Left colon (tissue), 2 donors: Measurements from ENCODE around the gene IQGAP2. TPM values are rescaled to one million over a fixed set of nuclear protein-coding genes. Genes with fewer than 3 reads are reported as not detected.

Experiments used
- ATAC-seq: fragments of 200-7000 bp; cut with Tn5 transposase; one replicate; pipeline ENCODE4 v1.9.1; 2020; ENCODE audit warnings: mild to moderate bottlenecking, moderate library complexity
- DNase-seq, 2 donors: peaks; one replicate each; pipeline ENCODE4 v3.0.0-alpha.2; 2020
- intact Hi-C, 2 donors: fragments of 100-400 bp; cut with DNase I in 1 of 2; cut with micrococcal nuclease in 1 of 2; formaldehyde crosslinking; loops; one replicate each; pipeline versions ENCODE4 v1.11.2 to v1.14.0; 2022; cut with DNase I, micrococcal nuclease
- total RNA-seq, 2 donors: library from RNA; stranded (reverse); fragmentation: NEBNext Ultra II Directional; extraction: Animal tissue kit (Norgen Biotek cat#: 25700); gene quantifications; one replicate each; pipeline ENCODE4 v1.2.1, GENCODE V29; 2021
- donor health status: DM: no; HTN: no; CAD: no.
- donor health status: DM: yes; HTN: yes; CAD: no.

Gene IQGAP2
- total RNA-seq, 2 donors from 2014 or later = 104 to 123 TPM

DNA sequence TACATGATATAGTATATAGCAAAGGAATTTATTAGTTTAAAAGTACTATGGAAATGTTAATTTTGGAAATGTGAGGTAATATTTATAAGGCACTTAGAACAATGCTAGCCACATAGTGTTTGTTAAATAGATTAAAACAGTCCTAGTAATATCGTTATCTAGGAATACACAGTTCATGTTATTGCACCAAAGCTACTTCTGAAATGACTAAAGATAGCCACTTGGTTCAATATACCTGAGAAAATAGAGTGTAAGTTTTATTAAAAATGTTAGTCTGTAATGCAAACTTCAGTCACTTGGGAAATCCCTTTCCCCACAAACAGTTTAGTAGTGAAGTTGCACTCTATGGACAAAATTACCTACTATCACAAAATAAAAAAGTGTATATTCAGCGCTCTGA is 297.5 kb downstream of the IQGAP2 start:
- intact Hi-C loops = no loop called here

DNA sequence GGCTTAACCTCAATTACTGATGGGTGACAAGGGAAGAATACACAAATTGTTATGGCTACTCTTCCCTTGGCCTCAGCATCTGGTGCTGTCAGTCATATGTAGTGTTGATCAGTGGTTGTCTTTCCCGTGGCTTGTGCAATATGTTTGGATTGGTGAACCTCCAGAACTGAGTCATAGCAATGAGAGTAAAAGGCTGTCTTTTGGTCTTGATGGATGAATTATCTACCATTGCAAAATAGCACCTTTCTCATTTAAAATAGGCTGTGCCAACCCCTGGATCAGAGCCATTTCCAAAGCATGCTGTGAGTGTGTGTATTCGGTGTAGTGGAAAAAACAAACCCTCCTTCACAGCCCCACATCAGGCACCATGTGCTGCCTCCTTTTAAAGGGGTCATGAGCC is 298.2 kb downstream of the IQGAP2 start:
- no peak for DNase-seq
- intact Hi-C loops = no loop called here
- no peak for ATAC-seq

More for the DNA sequence above, 297.5 kb downstream of the IQGAP2 start:
- no peak for DNase-seq
- no peak for ATAC-seq

DNA sequence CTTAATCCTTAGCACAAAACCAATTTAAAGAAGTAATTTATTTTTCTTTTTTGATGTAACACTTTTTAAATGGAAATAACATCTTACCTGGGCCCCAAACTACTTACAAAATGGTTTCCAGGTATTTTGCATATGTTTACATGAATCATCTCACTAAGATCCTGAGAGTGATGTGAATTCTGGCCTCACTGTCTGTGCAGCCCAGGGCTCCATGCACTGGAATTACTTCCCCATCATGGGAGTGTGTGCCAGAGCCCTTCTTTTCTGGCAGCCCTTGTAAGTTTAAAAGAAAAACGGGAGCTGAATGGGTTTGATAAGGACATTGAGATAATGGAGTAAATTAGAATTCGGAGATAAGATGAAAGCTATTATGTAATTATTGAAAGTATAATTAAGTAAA is 300.6 kb downstream of the IQGAP2 start:
- ATAC-seq (no peak), DNase-seq (no peak)
- intact Hi-C loops = no loop called here

DNA sequence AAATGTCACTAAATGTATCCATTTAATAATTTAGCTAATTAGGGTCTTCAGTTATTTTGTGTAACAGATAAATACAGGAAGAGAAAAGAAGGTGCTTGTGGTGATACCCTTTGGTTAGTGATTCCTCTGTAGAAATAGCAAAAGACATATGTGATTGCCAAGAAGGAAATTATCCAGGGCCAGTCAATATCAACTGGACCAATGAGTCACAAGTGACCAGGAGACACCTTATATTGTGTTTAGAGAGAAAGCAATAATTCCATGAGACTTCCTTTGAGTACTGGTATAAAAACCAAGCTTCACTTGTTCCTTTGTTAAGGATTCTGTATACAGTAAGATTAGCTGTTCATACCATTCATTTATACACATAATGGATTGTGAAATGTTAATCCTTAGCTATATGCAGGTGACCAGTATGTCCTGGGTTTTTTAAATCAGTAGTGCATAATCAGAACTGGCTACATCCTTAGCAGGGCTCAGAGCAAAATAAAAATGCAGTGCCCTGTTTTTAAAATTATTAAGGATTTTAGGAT is 301.1 kb downstream of the IQGAP2 start:
- ATAC-seq = peak; percentile 28
- no peak for DNase-seq
- intact Hi-C loops = no loop called here

DNA sequence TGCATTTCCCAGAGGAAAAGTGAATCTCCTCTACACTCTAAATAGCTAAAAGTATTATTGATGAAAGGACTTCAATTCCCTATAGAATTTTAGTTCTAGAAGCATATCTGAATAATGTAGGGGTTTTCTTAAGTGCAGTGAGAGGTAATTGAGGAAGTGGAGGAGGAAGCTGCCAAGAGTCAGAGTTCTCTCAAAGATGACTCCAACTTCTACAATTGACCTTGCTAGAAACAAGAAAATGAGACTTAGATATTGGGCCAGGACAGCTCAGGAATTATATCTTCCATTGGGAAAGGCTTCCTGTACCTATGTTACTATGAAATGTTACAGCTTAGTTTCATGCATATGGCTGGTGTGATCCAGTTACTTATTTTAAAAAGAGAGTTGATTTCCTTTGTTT is 302.5 kb downstream of the IQGAP2 start:
- DNase-seq (no peak), ATAC-seq (peak; percentile 37)
- intact Hi-C loops = no loop called here

DNA sequence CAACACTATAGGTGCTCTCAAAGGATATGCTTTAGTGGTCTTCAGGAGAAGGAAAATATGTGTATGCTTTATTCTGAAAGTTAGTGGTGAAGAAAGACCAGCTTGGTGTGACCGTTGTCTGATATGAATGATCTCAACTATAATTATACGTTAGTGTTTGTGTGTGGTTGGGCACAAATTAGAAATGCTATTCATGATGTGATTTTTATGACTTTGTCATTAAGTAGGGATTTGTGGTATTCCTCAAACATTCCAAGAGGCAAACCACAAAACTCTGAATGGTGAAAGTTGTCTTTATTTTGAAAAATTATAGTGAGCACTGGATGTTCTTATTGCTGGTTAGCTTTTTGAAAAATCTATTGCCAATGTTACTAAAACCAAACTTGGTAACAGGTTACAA is 306.7 kb downstream of the IQGAP2 start:
- intact Hi-C loops = no loop called here
- DNase-seq = no peak
- ATAC-seq = no peak

DNA sequence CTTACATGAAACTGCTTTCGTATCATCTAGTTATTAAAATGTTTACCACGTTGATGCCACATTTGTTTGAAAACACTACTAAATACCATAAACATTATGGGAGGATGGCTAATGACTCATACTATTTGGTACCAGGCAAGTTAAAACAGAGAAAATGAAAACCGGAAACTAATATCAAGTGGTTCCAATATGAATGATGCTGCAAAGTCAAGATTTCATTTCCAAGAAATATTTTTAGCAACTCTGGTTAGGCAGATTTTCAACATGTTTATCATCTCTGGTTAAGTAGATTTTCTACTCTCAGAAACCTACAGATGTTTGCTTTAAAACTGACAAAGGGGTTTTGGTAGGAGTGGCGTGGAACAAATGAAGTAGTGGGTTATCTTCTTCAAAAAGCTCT is 307.9 kb downstream of the IQGAP2 start:
- no peak for DNase-seq
- ATAC-seq = no peak
- intact Hi-C loops = no loop called here

DNA sequence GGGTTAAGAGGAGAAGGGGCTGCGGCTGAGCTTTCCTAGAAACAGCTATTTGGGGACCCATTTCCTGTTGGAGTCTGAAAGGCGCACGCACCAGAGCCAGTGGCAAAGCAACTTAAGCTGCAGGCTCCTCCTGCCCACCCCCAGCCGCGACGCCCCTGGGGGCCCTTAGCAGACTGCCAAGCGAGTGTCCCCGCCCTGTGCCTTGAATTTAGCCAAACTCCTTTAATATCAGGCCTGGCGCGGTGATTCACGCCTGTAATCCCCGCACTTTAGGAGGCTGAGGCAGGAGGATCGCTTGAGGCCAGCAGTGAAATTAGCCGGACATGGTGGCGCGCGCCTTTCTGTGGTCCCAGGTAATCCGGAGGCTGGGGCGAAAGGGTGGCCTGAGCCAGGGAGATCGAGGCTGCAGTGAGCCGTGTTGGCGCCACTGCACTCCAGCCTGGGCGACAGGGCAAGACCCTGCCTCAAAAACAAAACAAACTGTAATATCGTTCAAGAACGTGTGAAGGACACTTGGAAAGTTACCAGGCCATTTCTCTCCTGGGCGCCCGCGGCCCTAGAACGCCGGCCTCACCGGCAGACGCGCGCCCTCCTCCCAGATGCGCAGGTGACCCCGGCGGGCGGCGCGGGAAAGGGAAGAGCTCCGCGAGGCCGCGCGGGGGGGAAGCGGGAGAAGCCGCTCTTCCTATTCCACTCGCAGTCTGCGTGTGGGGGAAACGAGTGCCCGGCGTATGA is 311.8 kb downstream of the IQGAP2 start:
- ATAC-seq = peak; percentile 48
- DNase-seq = peak in 1 of 2 donors; percentile 34
- intact Hi-C loops = no loop called here

DNA sequence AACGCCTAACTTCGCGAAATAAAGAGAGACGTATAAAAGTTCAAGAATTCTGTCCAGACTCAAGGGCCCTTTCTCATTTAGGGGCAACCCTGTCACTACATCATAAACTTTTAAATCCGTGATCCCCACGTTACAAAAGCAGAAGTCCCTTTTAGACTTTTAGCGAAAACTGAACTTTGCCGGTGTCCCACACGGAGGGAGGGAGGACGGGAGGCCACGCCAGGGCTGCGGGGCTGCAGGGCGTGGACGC is 312.3 kb downstream of the IQGAP2 start:
- DNase-seq (no peak), ATAC-seq (no peak)
- intact Hi-C loops = no loop called here

DNA sequence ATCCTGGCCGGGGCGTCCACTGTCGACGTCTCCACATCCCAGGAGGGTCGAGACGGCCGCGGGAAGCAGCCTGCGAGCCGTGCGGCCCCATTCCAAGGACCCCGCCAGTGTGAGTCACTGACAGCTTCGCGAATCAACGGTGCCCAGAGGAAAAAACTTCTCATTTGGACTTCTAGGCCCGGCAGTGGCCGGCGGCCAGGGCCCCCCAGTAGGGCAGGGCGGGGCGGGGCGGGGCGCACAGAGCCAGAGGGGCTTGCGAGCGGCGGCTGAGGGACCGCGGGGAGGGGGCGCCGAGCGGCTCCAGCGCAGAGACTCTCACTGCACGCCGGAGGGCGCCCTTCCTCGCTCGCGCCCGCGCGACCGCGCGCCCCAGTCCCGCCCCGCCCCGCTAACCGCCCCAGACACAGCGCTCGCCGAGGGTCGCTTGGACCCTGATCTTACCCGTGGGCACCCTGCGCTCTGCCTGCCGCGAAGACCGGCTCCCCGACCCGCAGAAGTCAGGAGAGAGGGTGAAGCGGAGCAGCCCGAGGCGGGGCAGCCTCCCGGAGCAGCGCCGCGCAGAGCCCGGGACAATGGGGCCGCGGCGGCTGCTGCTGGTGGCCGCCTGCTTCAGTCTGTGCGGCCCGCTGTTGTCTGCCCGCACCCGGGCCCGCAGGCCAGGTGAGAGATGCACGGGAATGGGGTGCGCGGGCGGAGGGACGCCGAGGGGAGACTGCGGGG is 312.8 kb downstream of the IQGAP2 start, which contains the start of gene F2R:
TSS of gene F2R (plus strand) at position 391 of the 720 bp plus-strand sequence. CDS start at position 573, 182 bp downstream.
- intact Hi-C loops = no loop called here
- peak; percentile 38 to 67 for DNase-seq
- peak; percentile 91 for ATAC-seq

DNA sequence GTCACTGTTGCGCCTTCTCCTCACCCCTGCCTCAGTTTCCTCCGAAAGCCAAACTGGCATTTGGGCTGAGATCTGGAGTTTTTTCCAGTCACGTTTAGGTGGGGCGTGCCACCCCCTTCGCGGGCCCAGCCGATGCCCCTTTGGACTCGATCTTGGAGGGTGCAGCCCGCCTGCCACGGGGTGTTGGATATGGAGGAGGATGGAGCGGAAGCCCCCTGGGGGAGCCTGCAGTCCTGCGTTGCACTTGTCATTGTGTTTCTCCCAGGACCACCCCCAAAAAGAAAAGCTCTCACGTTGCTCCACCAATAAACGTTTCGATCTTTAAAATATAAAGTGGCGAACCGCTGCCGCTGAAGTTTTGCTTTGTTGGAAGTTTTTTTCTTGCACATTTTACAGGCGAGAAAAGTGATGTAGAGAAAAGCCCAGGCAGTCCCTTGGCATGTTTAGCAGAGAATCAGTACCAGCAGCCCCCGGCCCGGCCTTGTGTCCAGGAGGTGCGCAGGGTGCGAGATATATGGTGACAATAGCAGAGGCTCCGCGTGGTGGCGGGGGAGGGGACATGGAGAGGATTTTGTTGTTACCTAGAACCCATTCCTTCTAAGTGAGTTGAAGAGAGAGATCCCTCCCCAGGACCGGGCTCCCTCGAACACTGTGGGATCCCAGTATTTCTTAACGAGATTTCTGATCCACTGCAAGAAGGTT is 313.5 kb downstream of the IQGAP2 start:
- peak; percentile 36 for ATAC-seq
- intact Hi-C loops = no loop called here
- DNase-seq = peak in 1 of 2 donors; percentile 47

DNA sequence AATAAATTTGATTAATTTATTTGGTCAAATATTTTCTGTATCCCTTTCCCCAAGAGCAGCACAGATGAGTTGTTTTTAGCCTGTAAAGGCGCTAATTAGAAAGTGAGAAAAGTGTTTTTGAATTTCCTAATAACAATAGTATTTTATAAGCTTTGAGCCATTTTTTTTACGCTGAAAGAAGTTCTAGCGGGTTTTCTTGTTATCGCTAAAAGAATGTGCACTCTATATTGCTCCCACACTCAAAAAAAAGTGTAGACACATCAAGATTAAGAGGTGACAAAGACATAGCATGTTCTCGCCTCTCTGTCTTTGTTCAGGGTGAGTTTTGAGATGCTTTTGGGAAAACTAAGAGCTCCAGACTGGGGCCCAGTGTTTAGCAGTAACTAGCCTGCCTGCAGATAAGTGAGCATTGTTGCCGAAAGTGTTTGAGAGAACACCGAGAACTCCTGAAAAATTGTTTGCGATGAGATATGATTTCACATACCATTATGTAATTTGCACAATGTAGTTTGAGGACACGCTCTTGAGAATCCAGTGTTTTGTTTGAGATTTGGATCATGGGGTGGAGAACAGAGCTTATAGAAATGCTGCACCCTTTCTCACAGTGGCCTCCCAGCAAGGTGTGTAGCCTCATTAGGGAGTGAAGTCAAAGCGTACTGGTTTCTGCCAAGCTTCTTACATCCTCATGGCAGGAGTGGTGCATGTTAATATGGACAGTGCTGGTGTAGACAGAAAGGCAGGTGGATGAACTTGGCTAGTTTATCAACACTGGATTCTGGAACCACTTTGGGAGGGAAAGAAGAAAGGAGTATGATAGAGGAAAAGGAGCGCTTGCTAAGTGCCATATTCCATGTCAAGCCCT is 314.4 kb downstream of the IQGAP2 start:
- ATAC-seq = no peak
- intact Hi-C loops = no loop called here
- DNase-seq = no peak

DNA sequence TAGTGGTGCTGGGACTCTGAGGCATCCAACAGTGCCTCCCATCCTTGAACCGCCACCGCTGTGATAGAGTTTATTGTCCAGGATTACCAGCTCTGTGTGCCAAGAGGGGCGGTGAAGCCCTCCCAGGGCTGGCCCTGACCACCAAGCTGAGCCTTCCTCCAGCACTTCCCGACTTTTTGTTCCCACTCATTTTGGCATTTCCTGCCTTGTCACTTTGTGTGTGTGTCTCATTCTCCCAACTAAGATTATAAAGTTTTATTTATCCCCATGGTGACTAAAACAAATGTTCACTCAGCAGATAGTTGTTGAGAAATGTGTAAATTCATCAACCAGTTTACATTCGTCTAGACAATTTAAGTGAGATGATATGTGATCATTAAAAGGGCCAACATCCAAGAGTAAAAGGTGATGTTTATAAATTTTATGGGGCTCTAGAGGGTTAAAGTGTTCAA is 315.3 kb downstream of the IQGAP2 start:
- DNase-seq = no peak
- no peak for ATAC-seq
- intact Hi-C loops = no loop called here

DNA sequence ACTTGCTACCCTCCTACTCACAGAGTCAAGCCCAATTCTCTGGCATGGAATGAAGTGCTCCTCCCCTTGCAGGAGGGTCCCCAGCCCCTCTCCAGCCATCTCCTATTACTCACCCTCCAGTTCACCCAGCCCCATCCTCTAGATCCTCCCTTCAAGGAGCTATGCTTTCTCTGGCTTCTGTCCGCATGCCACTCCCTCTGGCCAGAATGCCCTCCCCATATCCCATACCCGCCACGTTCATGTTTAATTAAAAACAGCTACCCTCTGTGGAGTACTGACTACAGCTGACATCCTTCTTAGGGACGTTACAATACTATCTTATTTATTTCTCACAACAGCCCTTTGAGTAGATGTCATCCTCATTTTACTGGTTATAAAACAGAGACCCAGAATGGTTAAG is 315.8 kb downstream of the IQGAP2 start:
- no peak for ATAC-seq
- no peak for DNase-seq
- intact Hi-C loops = no loop called here

DNA sequence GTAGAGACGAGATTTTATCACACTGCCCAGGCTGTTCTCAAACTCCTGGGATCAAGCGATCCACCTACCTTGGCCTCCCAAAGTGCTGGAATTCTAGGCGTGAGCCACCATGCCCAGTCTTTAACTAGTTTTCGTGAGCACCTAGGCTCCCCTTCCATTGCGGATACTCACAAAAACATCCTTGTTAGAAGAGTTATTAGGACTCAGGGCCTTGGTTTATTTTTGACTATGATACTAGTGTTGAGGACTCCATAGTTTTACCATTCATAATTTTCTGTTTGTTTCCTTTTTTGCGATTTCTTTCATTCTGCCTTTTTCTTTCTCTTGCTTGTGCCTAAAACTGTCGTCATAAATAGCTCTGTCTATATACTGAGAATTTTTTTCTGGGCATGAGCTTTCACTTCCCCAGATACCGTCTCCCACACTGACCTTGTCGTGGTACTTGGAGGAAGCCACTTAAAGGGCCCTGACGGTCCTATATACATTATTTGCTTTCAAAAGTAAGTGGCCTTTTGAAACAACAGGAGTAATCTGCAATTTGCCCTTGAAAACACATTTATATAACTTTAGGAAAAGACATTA is 318.0 kb downstream of the IQGAP2 start:
- no peak for ATAC-seq
- DNase-seq = no peak
- intact Hi-C loops = loop anchor here in 1 of 2 donors (10.0 kb wide), 1 partner anchor 54 kb away; no protein-coding TSS in a partner anchor

DNA sequence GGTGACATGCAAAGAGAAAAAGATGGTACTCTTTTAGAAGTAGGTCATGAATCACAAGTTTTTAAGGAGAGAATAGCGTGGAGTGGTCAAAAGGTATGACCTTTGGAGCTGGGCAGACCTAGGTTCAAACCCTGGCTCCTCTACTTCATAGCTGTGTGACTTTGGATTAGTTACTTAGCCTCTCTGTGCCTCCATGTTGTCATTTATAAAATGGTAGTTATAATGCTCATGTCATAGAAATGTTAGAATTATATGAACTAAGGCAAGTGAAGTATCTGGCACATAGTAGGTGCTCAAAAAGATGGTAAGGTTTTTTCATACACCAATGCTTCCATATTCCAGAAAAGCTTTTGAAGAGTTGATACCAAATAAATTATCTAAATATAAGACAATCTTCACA is 320.2 kb downstream of the IQGAP2 start:
- DNase-seq (no peak), ATAC-seq (no peak)
- intact Hi-C loops = loop anchor here in 1 of 2 donors (10.0 kb wide), 1 partner anchor 52 kb away; no protein-coding TSS in a partner anchor

DNA sequence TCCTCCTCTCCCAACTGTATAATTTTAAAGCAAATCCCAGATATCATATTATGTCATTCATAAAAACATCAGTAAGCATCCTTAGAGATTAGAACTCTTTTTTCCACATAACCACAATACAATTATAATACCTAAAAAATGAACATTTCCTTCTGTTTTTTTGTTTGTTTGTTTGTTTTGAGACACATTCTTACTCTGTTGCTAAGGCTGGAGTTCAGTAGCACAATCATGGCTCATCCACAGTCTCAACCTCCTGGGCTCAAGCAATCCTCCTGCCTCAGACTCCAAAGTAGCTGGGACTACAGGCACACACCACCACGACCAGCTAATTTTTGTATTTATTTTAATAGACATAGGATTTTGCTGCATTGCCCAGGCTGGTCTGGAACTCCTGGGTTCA is 320.8 kb downstream of the IQGAP2 start:
- ATAC-seq = no peak
- intact Hi-C loops = loop anchor here in 1 of 2 donors (10.0 kb wide), 1 partner anchor 51 kb away; no protein-coding TSS in a partner anchor
- no peak for DNase-seq

DNA sequence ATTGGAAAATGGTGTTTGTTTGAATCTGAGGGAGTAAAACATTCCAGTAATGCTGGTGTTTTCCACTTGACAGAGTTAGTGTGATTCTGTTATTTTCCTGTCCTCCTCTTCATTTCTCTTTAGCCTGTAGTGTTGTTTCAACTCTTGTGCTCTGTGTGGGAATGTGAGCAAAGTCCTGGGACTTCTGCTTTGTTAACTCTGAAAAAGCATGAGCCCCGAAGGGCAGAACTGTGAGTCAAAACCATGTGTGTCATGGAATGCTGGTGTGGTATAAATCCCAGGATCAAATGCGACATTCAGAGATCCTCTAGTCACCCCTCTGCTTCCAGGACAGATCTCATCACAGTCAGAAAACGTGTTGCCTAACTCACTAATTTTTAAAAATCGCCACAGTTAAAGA is 321.8 kb downstream of the IQGAP2 start:
- DNase-seq = no peak
- intact Hi-C loops = loop anchor here in 1 of 2 donors (10.0 kb wide), 1 partner anchor 50 kb away; no protein-coding TSS in a partner anchor
- no peak for ATAC-seq
